ENCODE results near the gene ARRDC5. TPM values are rescaled to one million over a fixed set of nuclear protein-coding genes. Genes with fewer than 3 reads are reported as not detected.
A peak's percentile ranks its signal among the peaks of the same experiment; 100 is the strongest.

ARRDC5 gene
- total and polyA plus RNA-seq, 2 experiments from 2014 or later: not detected

GRCh38 chr19:4868286-4868834, 34.3 kb downstream of the ARRDC5 start:
- Histone ChIP-seq H3K4me3 (no peak overlapping the region), H4K20me1 (ENCODE audit: insufficient read depth, poor library complexity, severe bottlenecking) (no peaks in the 10 kb centered on the region), H3K4me1 (ENCODE audit: insufficient read depth) (peaks cover 10% of the 10 kb centered on the region), H3K27me3 (no peaks in the 10 kb centered on the region), H2AFZ (no peak overlapping the region), H3K79me2 (peaks cover 38% of the 10 kb centered on the region), H3K4me2 (peak overlapping the region; percentile 71), H3K9me3 (ENCODE audit: low read depth) (no peaks in the 10 kb centered on the region), H3K36me3 (replicated peaks; ENCODE audit: insufficient read depth, low read depth) (no peaks in the 10 kb centered on the region), H3K9me2 (replicated peaks; ENCODE audit: insufficient read depth) (no peaks in the 10 kb centered on the region), H3K27ac (peak overlapping the region; percentile 86)
- 86% methylated on average over 10 of the region's 10 CpGs for WGBS (ENCODE audit: low lambda C conversion rate, missing lambda C conversion rate)
- no peak for DNase-seq (ENCODE audit: low spot score)
- TF ChIP-seq EZH2phosphoT487 (IDR thresholded peaks at IDR 0.05; ENCODE audit: low read depth, severe bottlenecking, unreplicated experiment) (no peak), CTCF (IDR thresholded peaks at IDR 0.05; ENCODE audit: poor library complexity) (no peak), EZH2 (IDR thresholded peaks at IDR 0.05; ENCODE audit: borderline replicate concordance) (no peak)

GRCh38 chr19:4867534-4868285, 35.0 kb downstream of the ARRDC5 start, which contains the start of gene PLIN3:
PLIN3 (minus strand) TSS chr19:4867667; CDS start chr19:4861394, 6,273 bp downstream.
- Histone ChIP-seq H3K27me3 (no peaks in the 10 kb centered on the region), H3K36me3 (replicated peaks; ENCODE audit: insufficient read depth, low read depth) (no peaks in the 10 kb centered on the region), H3K27ac (peak within 1 kb of the TSS; percentile 86), H2AFZ (peak within 1 kb of the TSS; percentile 64), H3K9me3 (ENCODE audit: low read depth) (no peaks in the 10 kb centered on the region), H3K4me3 (peak within 1 kb of the TSS; percentile 85), H4K20me1 (ENCODE audit: insufficient read depth, poor library complexity, severe bottlenecking) (no peaks in the 10 kb centered on the region), H3K9me2 (replicated peaks; ENCODE audit: insufficient read depth) (no peaks in the 10 kb centered on the region), H3K4me2 (peak within 1 kb of the TSS; percentile 86), H3K79me2 (peaks cover 42% of the 10 kb centered on the region), H3K4me1 (ENCODE audit: insufficient read depth) (peaks cover 10% of the 10 kb centered on the region)
- 14% methylated on average over 18 of the region's 46 CpGs for whole genome bisulfite sequencing (ENCODE audit: low lambda C conversion rate, missing lambda C conversion rate)
- TF ChIP-seq EZH2 (IDR thresholded peaks at IDR 0.05; ENCODE audit: borderline replicate concordance) (no peak), EZH2phosphoT487 (IDR thresholded peaks at IDR 0.05; ENCODE audit: low read depth, severe bottlenecking, unreplicated experiment) (no peak), CTCF (IDR thresholded peaks at IDR 0.05; ENCODE audit: poor library complexity) (no peak)
- DNase-seq (ENCODE audit: low spot score): peak; percentile 98

- H2AFZ ChIP-seq: peak overlapping the region; percentile 53
- no peaks in the 10 kb centered on the region for H3K36me3 ChIP-seq (replicated peaks; ENCODE audit: insufficient read depth, low read depth)
- WGBS (ENCODE audit: low lambda C conversion rate, missing lambda C conversion rate): 6% methylated on average over 21 of the region's 22 CpGs
- peaks cover 14% of the 10 kb centered on the region for H3K4me1 ChIP-seq (ENCODE audit: insufficient read depth)
- H3K4me2 ChIP-seq: peak overlapping the region; percentile 86
- TF ChIP-seq CTCF (IDR thresholded peaks at IDR 0.05; ENCODE audit: poor library complexity): no peak
- TF ChIP-seq EZH2 (IDR thresholded peaks at IDR 0.05; ENCODE audit: borderline replicate concordance): no peak
- TF ChIP-seq EZH2phosphoT487 (IDR thresholded peaks at IDR 0.05; ENCODE audit: low read depth, severe bottlenecking, unreplicated experiment): no peak
- no peaks in the 10 kb centered on the region for H3K27me3 ChIP-seq
- peak overlapping the region; percentile 85 for H3K4me3 ChIP-seq
- H3K9me3 ChIP-seq (ENCODE audit: low read depth): no peaks in the 10 kb centered on the region
- DNase-seq (ENCODE audit: low spot score): peak; percentile 76
- peak overlapping the region; percentile 82 for H3K27ac ChIP-seq
- H3K9me2 ChIP-seq (replicated peaks; ENCODE audit: insufficient read depth): no peaks in the 10 kb centered on the region
- no peaks in the 10 kb centered on the region for H4K20me1 ChIP-seq (ENCODE audit: insufficient read depth, poor library complexity, severe bottlenecking)
- peaks cover 47% of the 10 kb centered on the region for H3K79me2 ChIP-seq
Observed at GRCh38 chr19:4866595-4867424, 35.9 kb downstream of the ARRDC5 start.

Measured in hepatocyte (in vitro differentiated cells).